ENCODE measurements around the gene PRKACB.

DNA sequence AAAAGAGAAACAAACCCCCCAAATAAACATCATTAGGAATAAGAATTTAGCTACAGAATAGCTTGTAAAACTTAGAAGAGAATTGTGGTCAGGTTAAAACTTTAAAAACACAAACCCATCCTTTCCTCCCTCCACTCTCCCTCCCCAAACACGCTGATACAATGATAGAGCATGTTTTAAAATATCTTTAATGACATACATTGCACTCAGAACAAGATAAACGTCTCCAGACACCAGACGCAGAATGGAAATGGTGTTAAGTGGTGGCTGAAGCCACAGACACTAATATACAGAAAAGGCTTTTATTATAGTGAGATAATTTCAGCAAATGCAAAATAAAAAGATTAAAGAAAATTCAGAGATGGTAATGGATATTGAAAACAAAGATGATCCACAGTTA is 98.6 kb downstream of the PRKACB start:
- TF ChIP-seq EZH2 (IDR thresholded peaks at IDR 0.05; ENCODE audit: borderline replicate concordance, control insufficient read depth, low read depth, low read length) (no peak), YY1 (IDR thresholded peaks at IDR 0.05; ENCODE audit: low read depth, low read length) (no peak), MAX (IDR thresholded peaks at IDR 0.05; ENCODE audit: low read depth, low read length) (no peak), ZBTB40 (IDR thresholded peaks at IDR 0.05; ENCODE audit: borderline replicate concordance) (no peak), ZSCAN29 (IDR thresholded peaks at IDR 0.05) (no peak), NR2C2 (IDR thresholded peaks at IDR 0.05; ENCODE audit: borderline replicate concordance, control insufficient read depth, insufficient read length, low read depth) (no peak), BCLAF1 (IDR thresholded peaks at IDR 0.05) (no peak), ZNF384 (IDR thresholded peaks at IDR 0.05; ENCODE audit: borderline replicate concordance, low read depth, low read length) (no peak), ATF7 (IDR thresholded peaks at IDR 0.05; ENCODE audit: low read depth) (no peak), ZNF274 (IDR thresholded peaks at IDR 0.05; ENCODE audit: insufficient read depth, insufficient read length) (no peak), FOS (IDR thresholded peaks at IDR 0.05; ENCODE audit: borderline replicate concordance, extremely low read depth, insufficient read length) (no peak), TAF1 (IDR thresholded peaks at IDR 0.05; ENCODE audit: borderline replicate concordance, low read depth, low read length) (no peak)
- TF ChIP-seq, protein P1, sequence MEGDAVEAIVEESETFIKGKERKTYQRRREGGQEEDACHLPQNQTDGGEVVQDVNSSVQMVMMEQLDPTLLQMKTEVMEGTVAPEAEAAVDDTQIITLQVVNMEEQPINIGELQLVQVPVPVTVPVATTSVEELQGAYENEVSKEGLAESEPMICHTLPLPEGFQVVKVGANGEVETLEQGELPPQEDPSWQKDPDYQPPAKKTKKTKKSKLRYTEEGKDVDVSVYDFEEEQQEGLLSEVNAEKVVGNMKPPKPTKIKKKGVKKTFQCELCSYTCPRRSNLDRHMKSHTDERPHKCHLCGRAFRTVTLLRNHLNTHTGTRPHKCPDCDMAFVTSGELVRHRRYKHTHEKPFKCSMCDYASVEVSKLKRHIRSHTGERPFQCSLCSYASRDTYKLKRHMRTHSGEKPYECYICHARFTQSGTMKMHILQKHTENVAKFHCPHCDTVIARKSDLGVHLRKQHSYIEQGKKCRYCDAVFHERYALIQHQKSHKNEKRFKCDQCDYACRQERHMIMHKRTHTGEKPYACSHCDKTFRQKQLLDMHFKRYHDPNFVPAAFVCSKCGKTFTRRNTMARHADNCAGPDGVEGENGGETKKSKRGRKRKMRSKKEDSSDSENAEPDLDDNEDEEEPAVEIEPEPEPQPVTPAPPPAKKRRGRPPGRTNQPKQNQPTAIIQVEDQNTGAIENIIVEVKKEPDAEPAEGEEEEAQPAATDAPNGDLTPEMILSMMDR (IDR thresholded peaks at IDR 0.05 in 2 of 3, conservative IDR thresholded peaks at IDR 0.05 in 1 of 3; ENCODE audit: control insufficient read depth in 2 of 3, extremely low read depth in 1 of 3, insufficient read depth in 1 of 3, low read depth in 3 of 3, low read length in 3 of 3), result no peak
